H1 (cell line): ENCODE data around the gene DGKH. TPM values are rescaled to one million over a fixed set of nuclear protein-coding genes. Genes with fewer than 3 reads are reported as not detected.

Experiments
- ASH2L ChIP-seq: fragments of 200-600, 300-600 bp; sonication (generic); IDR thresholded peaks from one replicate; pipeline ENCODE4 v1.7.1; 2017; ENCODE audit warnings: low read length
- CHD2 ChIP-seq: IDR thresholded peaks from 2 replicates; pipeline ENCODE4 v1.6.1; 2012; ENCODE audit warnings: low read length, improper control_type of control experiment
- POLR2AphosphoS5 ChIP-seq: IDR thresholded peaks from 2 replicates; pipeline ENCODE4 v1.6.1; 2011; ENCODE audit warnings: low read depth, low read length
- RAD21 ChIP-seq, 2 experiments: IDR thresholded peaks in 1 of 2; conservative IDR thresholded peaks in 1 of 2; 2 replicates each; pipeline ENCODE4 v1.6.1; 2011; ENCODE audit warnings: low read depth in 2 of 2, low read length in 2 of 2, improper control_type of control experiment in 1 of 2, inconsistent platforms in 1 of 2, mild to moderate bottlenecking in 1 of 2, moderate library complexity in 1 of 2
- SIN3A ChIP-seq, 2 experiments: IDR thresholded peaks in 1 of 2; conservative IDR thresholded peaks in 1 of 2; 2 replicates each; pipeline ENCODE4 v1.6.1; 2011 to 2012; ENCODE audit warnings: low read length in 2 of 2, improper control_type of control experiment in 1 of 2, low read depth in 1 of 2, mild to moderate bottlenecking in 1 of 2
- TBP ChIP-seq: IDR thresholded peaks from 2 replicates; pipeline ENCODE4 v1.6.1; 2011; ENCODE audit warnings: low read depth, low read length, improper control_type of control experiment
- polyA plus RNA-seq, 7 experiments: library from polyadenylated mRNA; depleted of rRNA in 3 of 7; stranded (reverse) in 5 of 7; unstranded in 2 of 7; fragments of >200 nt in 5 of 7; fragments of 200-250 nt in 2 of 7; gene quantifications; 1 replicate in 5 of 7; 2 replicates in 1 of 7; 4 replicates in 1 of 7; pipeline versions ENCODE4 v1.2.1 to v1.2.3, GENCODE V29; 2011 to 2013; ENCODE audit warnings: missing spikeins in 2 of 7, mixed read lengths in 2 of 7
- total RNA-seq: library from RNA; stranded (reverse); fragmentation: NEBNext Ultra II Directional; extraction: Animal tissue kit (Norgen Biotek cat#: 25700); gene quantifications from 2 replicates; pipeline ENCODE4 v1.2.1, GENCODE V29; 2021
- TF ChIP-seq, protein P1 (sequence below): fragments of 300-600 bp; sonication (generic); IDR thresholded peaks from 2 replicates; pipeline ENCODE4 v1.7.1; 2012; ENCODE audit warnings: low read length, moderate library complexity, mild to moderate bottlenecking, inconsistent platforms; ENCODE audit not compliant: insufficient replicate concordance
- TF ChIP-seq, protein P2 (sequence below), 3 experiments: IDR thresholded peaks; 1 replicate in 2 of 3; 2 replicates in 1 of 3; pipeline versions ENCODE4 v1.5.1 to v1.6.1; 2011; ENCODE audit warnings: low read length in 3 of 3, mild to moderate bottlenecking in 3 of 3, inconsistent platforms in 2 of 3, low read depth in 1 of 3, moderate library complexity in 1 of 3; ENCODE audit not compliant: insufficient read depth in 1 of 3; ENCODE audit errors: control extremely low read depth in 1 of 3

DGKH gene
- total and polyA plus RNA-seq, 2 of the 8 experiments (the other 6 are each of a cell fraction or from before 2014, with no cell fraction given) = 2.1 to 7.9 TPM

DNA sequence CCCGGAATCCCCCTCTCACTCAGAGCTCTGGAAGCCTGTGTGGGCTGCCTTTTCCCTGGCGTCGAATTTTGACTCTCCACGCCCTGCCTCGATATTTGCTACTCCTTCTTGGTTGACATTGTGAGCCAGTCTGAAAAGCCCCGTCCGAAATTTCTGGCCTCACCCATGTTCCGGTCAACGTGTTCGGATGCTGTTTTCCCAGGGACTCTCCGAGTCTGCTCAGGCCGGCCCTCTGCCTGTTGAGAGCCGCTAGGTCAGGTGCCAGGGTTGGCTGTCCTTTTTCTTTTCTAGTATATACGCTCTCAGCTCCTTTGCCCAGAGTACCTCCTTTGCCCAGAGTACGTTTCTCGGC lies 6.8 kb upstream of the DGKH start (continued):
- TF ChIP-seq, protein P1, sequence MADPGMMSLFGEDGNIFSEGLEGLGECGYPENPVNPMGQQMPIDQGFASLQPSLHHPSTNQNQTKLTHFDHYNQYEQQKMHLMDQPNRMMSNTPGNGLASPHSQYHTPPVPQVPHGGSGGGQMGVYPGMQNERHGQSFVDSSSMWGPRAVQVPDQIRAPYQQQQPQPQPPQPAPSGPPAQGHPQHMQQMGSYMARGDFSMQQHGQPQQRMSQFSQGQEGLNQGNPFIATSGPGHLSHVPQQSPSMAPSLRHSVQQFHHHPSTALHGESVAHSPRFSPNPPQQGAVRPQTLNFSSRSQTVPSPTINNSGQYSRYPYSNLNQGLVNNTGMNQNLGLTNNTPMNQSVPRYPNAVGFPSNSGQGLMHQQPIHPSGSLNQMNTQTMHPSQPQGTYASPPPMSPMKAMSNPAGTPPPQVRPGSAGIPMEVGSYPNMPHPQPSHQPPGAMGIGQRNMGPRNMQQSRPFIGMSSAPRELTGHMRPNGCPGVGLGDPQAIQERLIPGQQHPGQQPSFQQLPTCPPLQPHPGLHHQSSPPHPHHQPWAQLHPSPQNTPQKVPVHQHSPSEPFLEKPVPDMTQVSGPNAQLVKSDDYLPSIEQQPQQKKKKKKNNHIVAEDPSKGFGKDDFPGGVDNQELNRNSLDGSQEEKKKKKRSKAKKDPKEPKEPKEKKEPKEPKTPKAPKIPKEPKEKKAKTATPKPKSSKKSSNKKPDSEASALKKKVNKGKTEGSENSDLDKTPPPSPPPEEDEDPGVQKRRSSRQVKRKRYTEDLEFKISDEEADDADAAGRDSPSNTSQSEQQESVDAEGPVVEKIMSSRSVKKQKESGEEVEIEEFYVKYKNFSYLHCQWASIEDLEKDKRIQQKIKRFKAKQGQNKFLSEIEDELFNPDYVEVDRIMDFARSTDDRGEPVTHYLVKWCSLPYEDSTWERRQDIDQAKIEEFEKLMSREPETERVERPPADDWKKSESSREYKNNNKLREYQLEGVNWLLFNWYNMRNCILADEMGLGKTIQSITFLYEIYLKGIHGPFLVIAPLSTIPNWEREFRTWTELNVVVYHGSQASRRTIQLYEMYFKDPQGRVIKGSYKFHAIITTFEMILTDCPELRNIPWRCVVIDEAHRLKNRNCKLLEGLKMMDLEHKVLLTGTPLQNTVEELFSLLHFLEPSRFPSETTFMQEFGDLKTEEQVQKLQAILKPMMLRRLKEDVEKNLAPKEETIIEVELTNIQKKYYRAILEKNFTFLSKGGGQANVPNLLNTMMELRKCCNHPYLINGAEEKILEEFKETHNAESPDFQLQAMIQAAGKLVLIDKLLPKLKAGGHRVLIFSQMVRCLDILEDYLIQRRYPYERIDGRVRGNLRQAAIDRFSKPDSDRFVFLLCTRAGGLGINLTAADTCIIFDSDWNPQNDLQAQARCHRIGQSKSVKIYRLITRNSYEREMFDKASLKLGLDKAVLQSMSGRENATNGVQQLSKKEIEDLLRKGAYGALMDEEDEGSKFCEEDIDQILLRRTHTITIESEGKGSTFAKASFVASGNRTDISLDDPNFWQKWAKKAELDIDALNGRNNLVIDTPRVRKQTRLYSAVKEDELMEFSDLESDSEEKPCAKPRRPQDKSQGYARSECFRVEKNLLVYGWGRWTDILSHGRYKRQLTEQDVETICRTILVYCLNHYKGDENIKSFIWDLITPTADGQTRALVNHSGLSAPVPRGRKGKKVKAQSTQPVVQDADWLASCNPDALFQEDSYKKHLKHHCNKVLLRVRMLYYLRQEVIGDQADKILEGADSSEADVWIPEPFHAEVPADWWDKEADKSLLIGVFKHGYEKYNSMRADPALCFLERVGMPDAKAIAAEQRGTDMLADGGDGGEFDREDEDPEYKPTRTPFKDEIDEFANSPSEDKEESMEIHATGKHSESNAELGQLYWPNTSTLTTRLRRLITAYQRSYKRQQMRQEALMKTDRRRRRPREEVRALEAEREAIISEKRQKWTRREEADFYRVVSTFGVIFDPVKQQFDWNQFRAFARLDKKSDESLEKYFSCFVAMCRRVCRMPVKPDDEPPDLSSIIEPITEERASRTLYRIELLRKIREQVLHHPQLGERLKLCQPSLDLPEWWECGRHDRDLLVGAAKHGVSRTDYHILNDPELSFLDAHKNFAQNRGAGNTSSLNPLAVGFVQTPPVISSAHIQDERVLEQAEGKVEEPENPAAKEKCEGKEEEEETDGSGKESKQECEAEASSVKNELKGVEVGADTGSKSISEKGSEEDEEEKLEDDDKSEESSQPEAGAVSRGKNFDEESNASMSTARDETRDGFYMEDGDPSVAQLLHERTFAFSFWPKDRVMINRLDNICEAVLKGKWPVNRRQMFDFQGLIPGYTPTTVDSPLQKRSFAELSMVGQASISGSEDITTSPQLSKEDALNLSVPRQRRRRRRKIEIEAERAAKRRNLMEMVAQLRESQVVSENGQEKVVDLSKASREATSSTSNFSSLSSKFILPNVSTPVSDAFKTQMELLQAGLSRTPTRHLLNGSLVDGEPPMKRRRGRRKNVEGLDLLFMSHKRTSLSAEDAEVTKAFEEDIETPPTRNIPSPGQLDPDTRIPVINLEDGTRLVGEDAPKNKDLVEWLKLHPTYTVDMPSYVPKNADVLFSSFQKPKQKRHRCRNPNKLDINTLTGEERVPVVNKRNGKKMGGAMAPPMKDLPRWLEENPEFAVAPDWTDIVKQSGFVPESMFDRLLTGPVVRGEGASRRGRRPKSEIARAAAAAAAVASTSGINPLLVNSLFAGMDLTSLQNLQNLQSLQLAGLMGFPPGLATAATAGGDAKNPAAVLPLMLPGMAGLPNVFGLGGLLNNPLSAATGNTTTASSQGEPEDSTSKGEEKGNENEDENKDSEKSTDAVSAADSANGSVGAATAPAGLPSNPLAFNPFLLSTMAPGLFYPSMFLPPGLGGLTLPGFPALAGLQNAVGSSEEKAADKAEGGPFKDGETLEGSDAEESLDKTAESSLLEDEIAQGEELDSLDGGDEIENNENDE = no peak
- TF ChIP-seq CHD2 (no peak), TBP (no peak), ASH2L (peak; percentile 91), RAD21 (IDR thresholded peaks at IDR 0.05 in 1 of 2, conservative IDR thresholded peaks at IDR 0.05 in 1 of 2; ENCODE audit: low read depth in 2 of 2, low read length in 2 of 2) (peak; percentile 45 to 56), SIN3A (conservative IDR thresholded peaks at IDR 0.05 in 1 of 2, IDR thresholded peaks at IDR 0.05 in 1 of 2; ENCODE audit: low read depth in 1 of 2, low read length in 2 of 2) (0 out of 4 replicates have a peak, but pooled peaks of 1 of the 2 experiments have one; percentile 10), POLR2AphosphoS5 (no peak)
- TF ChIP-seq, protein P2, sequence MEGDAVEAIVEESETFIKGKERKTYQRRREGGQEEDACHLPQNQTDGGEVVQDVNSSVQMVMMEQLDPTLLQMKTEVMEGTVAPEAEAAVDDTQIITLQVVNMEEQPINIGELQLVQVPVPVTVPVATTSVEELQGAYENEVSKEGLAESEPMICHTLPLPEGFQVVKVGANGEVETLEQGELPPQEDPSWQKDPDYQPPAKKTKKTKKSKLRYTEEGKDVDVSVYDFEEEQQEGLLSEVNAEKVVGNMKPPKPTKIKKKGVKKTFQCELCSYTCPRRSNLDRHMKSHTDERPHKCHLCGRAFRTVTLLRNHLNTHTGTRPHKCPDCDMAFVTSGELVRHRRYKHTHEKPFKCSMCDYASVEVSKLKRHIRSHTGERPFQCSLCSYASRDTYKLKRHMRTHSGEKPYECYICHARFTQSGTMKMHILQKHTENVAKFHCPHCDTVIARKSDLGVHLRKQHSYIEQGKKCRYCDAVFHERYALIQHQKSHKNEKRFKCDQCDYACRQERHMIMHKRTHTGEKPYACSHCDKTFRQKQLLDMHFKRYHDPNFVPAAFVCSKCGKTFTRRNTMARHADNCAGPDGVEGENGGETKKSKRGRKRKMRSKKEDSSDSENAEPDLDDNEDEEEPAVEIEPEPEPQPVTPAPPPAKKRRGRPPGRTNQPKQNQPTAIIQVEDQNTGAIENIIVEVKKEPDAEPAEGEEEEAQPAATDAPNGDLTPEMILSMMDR (IDR thresholded peaks at IDR 0.05; ENCODE audit: control extremely low read depth in 1 of 3, insufficient read depth in 1 of 3, low read depth in 1 of 3, low read length in 3 of 3) = peak; percentile 36 to 55 (median 43); a peak in 3 of 4 replicates
